HG03571 (cell line): ENCODE data around the gene ACER1.
"Not testable (repeated sequence)": the region's sequence is repeated elsewhere in the genome, so short reads cannot be mapped to it uniquely, and the experiment has no call there.

Experiments
- ATAC-seq: cut with Tn5 transposase; IDR thresholded peaks from one replicate; pipeline ENCODE4 v1.9.1; 2021; ENCODE audit not compliant: unreplicated experiment

Gene ACER1

GRCh38 chr19:6288737-6289136, 44.7 kb downstream of the ACER1 start:
- no peak for ATAC-seq

- ATAC-seq = no peak
These were observed 46.0 kb downstream of the ACER1 start for GRCh38 chr19:6287269-6287885.

- no peak for ATAC-seq
These were observed 46.7 kb downstream of the ACER1 start for GRCh38 chr19:6286676-6287075.

GRCh38 chr19:6282393-6282792, 51.0 kb downstream of the ACER1 start:
- not testable (repeated sequence) for ATAC-seq

GRCh38 chr19:6279931-6280591, 53.4 kb downstream of the ACER1 start, which contains the start of gene MLLT1:
TSS of gene MLLT1 (minus strand) at chr19:6279975. CDS start at chr19:6279784, 191 bp downstream.
- peak; percentile 85 for ATAC-seq

GRCh38 chr19:6279620-6279930, 53.8 kb downstream of the ACER1 start:
- peak; percentile 30 for ATAC-seq

GRCh38 chr19:6278740-6279619, 54.4 kb downstream of the ACER1 start:
- ATAC-seq = no peak

GRCh38 chr19:6278051-6278450, 55.4 kb downstream of the ACER1 start:
- ATAC-seq = no peak

GRCh38 chr19:6276447-6276846, 57.0 kb downstream of the ACER1 start:
- no peak for ATAC-seq

- ATAC-seq = no peak
These were observed 58.2 kb downstream of the ACER1 start for GRCh38 chr19:6275170-6275744.

- ATAC-seq = no peak
These were observed 58.7 kb downstream of the ACER1 start for GRCh38 chr19:6274756-6275155.

- ATAC-seq = no peak
These were observed 59.5 kb downstream of the ACER1 start for GRCh38 chr19:6273701-6274601.

- no peak for ATAC-seq
These were observed 60.4 kb downstream of the ACER1 start for GRCh38 chr19:6272913-6273600.

GRCh38 chr19:6272411-6272791, 61.0 kb downstream of the ACER1 start:
- ATAC-seq = no peak

GRCh38 chr19:6271721-6272410, 61.5 kb downstream of the ACER1 start:
- ATAC-seq = no peak

GRCh38 chr19:6271251-6271650, 62.2 kb downstream of the ACER1 start:
- ATAC-seq = no peak

GRCh38 chr19:6270822-6271221, 62.6 kb downstream of the ACER1 start:
- ATAC-seq = no peak

GRCh38 chr19:6270076-6270745, 63.2 kb downstream of the ACER1 start:
- no peak for ATAC-seq
